ENCODE data around the gene CHCHD3. TPM values are rescaled to one million over a fixed set of nuclear protein-coding genes. Genes with fewer than 3 reads are reported as not detected.

The CHCHD3 gene
- polyA plus RNA-seq, 1 donor (not counting 4 experiments of a cell fraction or from before 2014, with no cell fraction given): 59.2 TPM

- no peaks in the 10 kb centered on the region for H4K20me1 ChIP-seq (ENCODE audit: control insufficient read depth, extremely low read depth, insufficient read depth, low read length)
- H3K4me3 ChIP-seq (ENCODE audit: control insufficient read depth in 2 of 3, extremely low read depth in 1 of 3, insufficient read depth in 2 of 3, low read depth in 1 of 3, low read length in 3 of 3): no peak overlapping the region
- no peaks in the 10 kb centered on the region for H3K36me3 ChIP-seq (ENCODE audit: control insufficient read depth in 2 of 2, extremely low read depth in 1 of 2, insufficient read depth in 2 of 2, low read length in 2 of 2)
- H3K27me3 ChIP-seq (ENCODE audit: control insufficient read depth, extremely low read depth, insufficient read depth, low read length): peaks cover 9% of the 10 kb centered on the region
- no peaks in the 10 kb centered on the region for H3K9me1 ChIP-seq (ENCODE audit: control insufficient read depth, extremely low read depth, insufficient read depth, low read length)
- TF ChIP-seq EZH2 (IDR thresholded peaks at IDR 0.05; ENCODE audit: low read length): no peak
- no peak for TF ChIP-seq CTCF (optimal IDR thresholded peaks at IDR 0.05 in 1 of 3, IDR thresholded peaks at IDR 0.05 in 1 of 3, conservative IDR thresholded peaks at IDR 0.05 in 1 of 3; ENCODE audit: extremely low read depth in 1 of 3, insufficient read depth in 2 of 3, low read length in 3 of 3)
- H3K4me2 ChIP-seq (ENCODE audit: control insufficient read depth, extremely low read depth, insufficient read depth, low read depth, low read length): no peak overlapping the region
- no peak overlapping the region for H3K9ac ChIP-seq (ENCODE audit: control insufficient read depth, extremely low read depth, insufficient read depth, low read length)
- DNase-seq (ENCODE audit: low read depth, low spot score) (no peak), FAIRE-seq (no peak)
- no peaks in the 10 kb centered on the region for H3K4me1 ChIP-seq (ENCODE audit: control insufficient read depth, extremely low read depth, insufficient read depth, low read length)
- H2AFZ ChIP-seq (ENCODE audit: control insufficient read depth, low read length): no peak overlapping the region
- H3K79me2 ChIP-seq (ENCODE audit: control insufficient read depth, insufficient read depth, low read length): no peaks in the 10 kb centered on the region
- H3K9me3 ChIP-seq (ENCODE audit: control insufficient read depth, low read depth, low read length): no peaks in the 10 kb centered on the region
- no peak overlapping the region for H3K27ac ChIP-seq (ENCODE audit: control insufficient read depth, insufficient read depth, low read length)
- dilution Hi-C loops (cut with MboI; ENCODE audit: extremely low pct_ligation_motif_present, low sequenced_read_pairs): no loop called here
These were observed 325.4 kb downstream of the CHCHD3 start for GRCh38 chr7:132756484-132756990.

- Histone ChIP-seq H3K79me2 (ENCODE audit: control insufficient read depth, insufficient read depth, low read length) (no peaks in the 10 kb centered on the region), H3K4me3 (ENCODE audit: control insufficient read depth in 2 of 3, extremely low read depth in 1 of 3, insufficient read depth in 2 of 3, low read depth in 1 of 3, low read length in 3 of 3) (no peak overlapping the region), H4K20me1 (ENCODE audit: control insufficient read depth, extremely low read depth, insufficient read depth, low read length) (no peaks in the 10 kb centered on the region), H3K4me1 (ENCODE audit: control insufficient read depth, extremely low read depth, insufficient read depth, low read length) (no peaks in the 10 kb centered on the region), H3K9me3 (ENCODE audit: control insufficient read depth, low read depth, low read length) (no peaks in the 10 kb centered on the region), H2AFZ (ENCODE audit: control insufficient read depth, low read length) (no peak overlapping the region), H3K9ac (ENCODE audit: control insufficient read depth, extremely low read depth, insufficient read depth, low read length) (no peak overlapping the region), H3K27me3 (ENCODE audit: control insufficient read depth, extremely low read depth, insufficient read depth, low read length) (peaks cover 12% of the 10 kb centered on the region), H3K36me3 (ENCODE audit: control insufficient read depth in 2 of 2, extremely low read depth in 1 of 2, insufficient read depth in 2 of 2, low read length in 2 of 2) (no peaks in the 10 kb centered on the region), H3K9me1 (ENCODE audit: control insufficient read depth, extremely low read depth, insufficient read depth, low read length) (no peaks in the 10 kb centered on the region), H3K27ac (ENCODE audit: control insufficient read depth, insufficient read depth, low read length) (no peak overlapping the region), H3K4me2 (ENCODE audit: control insufficient read depth, extremely low read depth, insufficient read depth, low read depth, low read length) (no peak overlapping the region)
- no peak for DNase-seq (ENCODE audit: low read depth, low spot score)
- dilution Hi-C loops (cut with MboI; ENCODE audit: extremely low pct_ligation_motif_present, low sequenced_read_pairs): no loop called here
- no peak for FAIRE-seq
- TF ChIP-seq EZH2 (IDR thresholded peaks at IDR 0.05; ENCODE audit: low read length): no peak
These were observed 326.1 kb downstream of the CHCHD3 start for GRCh38 chr7:132755538-132756483.
